GM13976 (cell line): ENCODE measurements around the gene TRIM50.

Source experiments
- DNase-seq: peaks from one replicate; pipeline ENCODE4 v3.0.0; 2012; ENCODE audit warnings: low spot score
- in situ Hi-C: fragments of 300-500 bp; cut with MboI; formaldehyde crosslinking; loops from one replicate; pipeline ENCODE4 v1.12.0; 2022; ENCODE audit warnings: low sequenced_read_pairs, mixed read lengths, inconsistent platforms; ENCODE audit not compliant: unreplicated experiment
- TF ChIP-seq, protein P1 (sequence below): IDR thresholded peaks from 2 replicates; pipeline ENCODE4 v1.5.1; 2012; ENCODE audit warnings: borderline replicate concordance, mild to moderate bottlenecking; ENCODE audit not compliant: insufficient read depth; ENCODE audit errors: extremely low read depth, missing control alignments, control extremely low read depth

Gene TRIM50

DNA sequence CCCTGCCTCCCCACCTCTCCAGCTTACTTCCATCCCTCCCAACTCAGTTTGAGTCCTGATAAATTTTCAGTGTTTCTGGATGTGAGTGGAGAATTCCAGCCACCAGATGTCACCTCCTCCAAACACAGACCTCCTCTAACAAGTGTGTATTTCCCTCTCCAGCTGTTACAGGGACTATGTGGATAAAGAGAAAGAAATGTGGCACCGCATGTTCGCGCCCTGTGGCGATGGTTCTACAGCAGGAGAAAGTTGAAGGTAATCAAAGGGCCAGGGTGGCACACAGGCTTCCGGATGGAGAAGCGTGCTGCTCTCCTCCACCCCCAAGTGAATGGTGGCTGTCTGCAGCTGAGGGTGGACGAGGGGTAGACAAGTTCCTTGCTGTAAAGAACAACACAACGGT lies 14.8 kb upstream of the TRIM50 start:
- TF ChIP-seq, protein P1, sequence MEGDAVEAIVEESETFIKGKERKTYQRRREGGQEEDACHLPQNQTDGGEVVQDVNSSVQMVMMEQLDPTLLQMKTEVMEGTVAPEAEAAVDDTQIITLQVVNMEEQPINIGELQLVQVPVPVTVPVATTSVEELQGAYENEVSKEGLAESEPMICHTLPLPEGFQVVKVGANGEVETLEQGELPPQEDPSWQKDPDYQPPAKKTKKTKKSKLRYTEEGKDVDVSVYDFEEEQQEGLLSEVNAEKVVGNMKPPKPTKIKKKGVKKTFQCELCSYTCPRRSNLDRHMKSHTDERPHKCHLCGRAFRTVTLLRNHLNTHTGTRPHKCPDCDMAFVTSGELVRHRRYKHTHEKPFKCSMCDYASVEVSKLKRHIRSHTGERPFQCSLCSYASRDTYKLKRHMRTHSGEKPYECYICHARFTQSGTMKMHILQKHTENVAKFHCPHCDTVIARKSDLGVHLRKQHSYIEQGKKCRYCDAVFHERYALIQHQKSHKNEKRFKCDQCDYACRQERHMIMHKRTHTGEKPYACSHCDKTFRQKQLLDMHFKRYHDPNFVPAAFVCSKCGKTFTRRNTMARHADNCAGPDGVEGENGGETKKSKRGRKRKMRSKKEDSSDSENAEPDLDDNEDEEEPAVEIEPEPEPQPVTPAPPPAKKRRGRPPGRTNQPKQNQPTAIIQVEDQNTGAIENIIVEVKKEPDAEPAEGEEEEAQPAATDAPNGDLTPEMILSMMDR = no peak
- in situ Hi-C loops = no loop called here
- no peak for DNase-seq

GRCh38 chr7:73341877-73342276 lies 14.0 kb upstream of the TRIM50 start:
- TF ChIP-seq, protein P1 = no peak
- no peak for DNase-seq
- in situ Hi-C loops = no loop called here

DNA sequence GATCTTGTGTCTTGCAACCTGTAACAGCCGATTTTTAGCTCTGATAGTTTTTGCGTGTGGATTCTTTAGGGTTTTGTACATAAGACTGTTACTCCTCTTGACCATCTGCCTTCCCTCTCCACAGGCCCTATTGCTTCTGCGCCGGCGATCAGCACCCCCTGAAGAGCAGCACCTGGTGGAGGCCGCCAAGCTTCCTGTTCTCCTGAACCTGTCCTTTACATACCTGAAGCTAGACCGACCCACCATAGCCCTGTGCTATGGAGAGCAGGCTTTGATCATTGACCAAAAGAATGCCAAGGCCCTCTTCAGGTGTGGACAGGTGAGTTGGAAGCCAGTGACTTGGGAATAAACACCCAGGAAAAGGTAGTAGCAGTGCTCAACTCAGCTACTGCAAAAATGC lies 12.6 kb upstream of the TRIM50 start:
- DNase-seq = no peak
- in situ Hi-C loops = no loop called here
- TF ChIP-seq, protein P1 = no peak

- TF ChIP-seq, protein P1 = no peak
- no peak for DNase-seq
- in situ Hi-C loops = no loop called here
Measured at GRCh38 chr7:73338321-73338720, 10.4 kb upstream of the TRIM50 start.

DNA sequence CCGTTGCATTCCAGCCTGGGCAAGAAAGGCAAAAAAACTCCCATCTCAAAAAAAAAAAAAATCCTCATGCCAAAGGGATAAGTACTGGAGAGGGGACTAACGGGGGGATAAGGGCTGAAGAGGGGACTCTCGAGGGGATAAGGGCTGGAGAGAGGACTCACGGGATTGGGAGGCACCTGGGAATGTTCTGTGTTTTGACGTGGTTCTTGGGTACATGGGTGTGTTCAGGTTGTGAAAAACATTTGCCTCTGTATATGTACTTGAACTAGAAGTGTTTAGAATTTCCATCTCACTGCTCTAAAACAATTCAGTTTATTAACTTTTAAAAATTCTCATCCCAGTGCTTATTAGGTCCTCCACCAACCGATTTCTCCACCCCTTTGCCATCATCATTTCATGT lies 4.6 kb upstream of the TRIM50 start:
- no peak for DNase-seq
- in situ Hi-C loops = no loop called here
- TF ChIP-seq, protein P1 = no peak

DNA sequence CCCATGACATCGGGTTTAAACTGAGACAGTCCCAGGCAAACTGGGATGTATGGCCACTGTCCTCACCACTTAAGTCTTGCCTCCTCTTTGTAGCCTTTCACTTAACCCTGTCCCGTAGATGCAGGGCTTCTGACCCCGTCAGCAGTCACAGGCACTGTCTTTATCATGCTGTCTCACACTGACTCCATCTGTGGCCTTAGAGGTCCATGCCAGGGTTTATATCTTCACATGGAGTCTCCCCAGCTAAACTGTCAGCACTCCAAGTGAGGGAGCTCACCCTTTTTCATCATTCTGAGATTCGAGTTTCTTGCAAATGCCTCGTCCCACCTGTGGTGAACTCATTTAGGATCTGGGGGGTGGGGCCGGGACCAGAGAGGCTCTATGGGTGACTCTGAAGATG lies 2.9 kb upstream of the TRIM50 start:
- in situ Hi-C loops = no loop called here
- TF ChIP-seq, protein P1 = no peak
- DNase-seq = no peak
